ENCODE results near the gene TBX4.
"Not testable (repeated sequence)": the region's sequence is repeated elsewhere in the genome, so short reads cannot be mapped to it uniquely, and the experiment has no call there.

TBX4 gene

GRCh38 chr17:61491981-61492380 is 39.8 kb downstream of the TBX4 start:
- no peaks in the 10 kb centered on the region for H3K9me3 ChIP-seq (ENCODE audit: insufficient read depth, low read depth, low read length)

GRCh38 chr17:61492759-61493526 is 40.7 kb downstream of the TBX4 start:
- no peaks in the 10 kb centered on the region for H3K9me3 ChIP-seq (ENCODE audit: insufficient read depth, low read depth, low read length)
- peak overlapping the region; percentile 74 for H2AFZ ChIP-seq (ENCODE audit: low read length)
- no peaks in the 10 kb centered on the region for H3K36me3 ChIP-seq (ENCODE audit: insufficient read depth, low read length)
- H3F3A ChIP-seq (ENCODE audit: low read depth), result no peaks in the 10 kb centered on the region
- H4K20me1 ChIP-seq (ENCODE audit: insufficient read depth, low read length, poor library complexity, severe bottlenecking), result no peaks in the 10 kb centered on the region
- H3K9ac ChIP-seq (ENCODE audit: low read depth, low read length, poor library complexity, severe bottlenecking), result no peak overlapping the region
- no peak overlapping the region for H3K4me3 ChIP-seq (ENCODE audit: low read length, poor library complexity, severe bottlenecking)
- H3K4me2 ChIP-seq (ENCODE audit: low read depth, low read length, poor library complexity, severe bottlenecking), result peak overlapping the region; percentile 8
- no peaks in the 10 kb centered on the region for H3K9me2 ChIP-seq (replicated peaks; ENCODE audit: low read depth, low read length)
- H3K79me2 ChIP-seq (ENCODE audit: insufficient read depth, low read length), result no peaks in the 10 kb centered on the region
- peaks cover 8% of the 10 kb centered on the region for H3K4me1 ChIP-seq (ENCODE audit: insufficient read depth, low read length, poor library complexity, severe bottlenecking)
- no peaks in the 10 kb centered on the region for H3K27me3 ChIP-seq (ENCODE audit: insufficient read depth, low read length, poor library complexity, severe bottlenecking)
- TF ChIP-seq, protein P1, sequence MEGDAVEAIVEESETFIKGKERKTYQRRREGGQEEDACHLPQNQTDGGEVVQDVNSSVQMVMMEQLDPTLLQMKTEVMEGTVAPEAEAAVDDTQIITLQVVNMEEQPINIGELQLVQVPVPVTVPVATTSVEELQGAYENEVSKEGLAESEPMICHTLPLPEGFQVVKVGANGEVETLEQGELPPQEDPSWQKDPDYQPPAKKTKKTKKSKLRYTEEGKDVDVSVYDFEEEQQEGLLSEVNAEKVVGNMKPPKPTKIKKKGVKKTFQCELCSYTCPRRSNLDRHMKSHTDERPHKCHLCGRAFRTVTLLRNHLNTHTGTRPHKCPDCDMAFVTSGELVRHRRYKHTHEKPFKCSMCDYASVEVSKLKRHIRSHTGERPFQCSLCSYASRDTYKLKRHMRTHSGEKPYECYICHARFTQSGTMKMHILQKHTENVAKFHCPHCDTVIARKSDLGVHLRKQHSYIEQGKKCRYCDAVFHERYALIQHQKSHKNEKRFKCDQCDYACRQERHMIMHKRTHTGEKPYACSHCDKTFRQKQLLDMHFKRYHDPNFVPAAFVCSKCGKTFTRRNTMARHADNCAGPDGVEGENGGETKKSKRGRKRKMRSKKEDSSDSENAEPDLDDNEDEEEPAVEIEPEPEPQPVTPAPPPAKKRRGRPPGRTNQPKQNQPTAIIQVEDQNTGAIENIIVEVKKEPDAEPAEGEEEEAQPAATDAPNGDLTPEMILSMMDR (conservative IDR thresholded peaks at IDR 0.05; ENCODE audit: low read length), result no peak
- TF ChIP-seq EZH2phosphoT487 (IDR thresholded peaks at IDR 0.05; ENCODE audit: borderline replicate concordance), result no peak

More at GRCh38 chr17:61491981-61492380, 39.8 kb downstream of the TBX4 start:
- Histone ChIP-seq H2AFZ (ENCODE audit: low read length) (no peak overlapping the region), H3K9me2 (replicated peaks; ENCODE audit: low read depth, low read length) (no peaks in the 10 kb centered on the region), H3F3A (ENCODE audit: low read depth) (no peaks in the 10 kb centered on the region), H3K36me3 (ENCODE audit: insufficient read depth, low read length) (no peaks in the 10 kb centered on the region), H3K4me2 (ENCODE audit: low read depth, low read length, poor library complexity, severe bottlenecking) (no peak overlapping the region), H3K27me3 (ENCODE audit: insufficient read depth, low read length, poor library complexity, severe bottlenecking) (no peaks in the 10 kb centered on the region), H3K4me1 (ENCODE audit: insufficient read depth, low read length, poor library complexity, severe bottlenecking) (peaks cover 8% of the 10 kb centered on the region), H3K4me3 (ENCODE audit: low read length, poor library complexity, severe bottlenecking) (no peak overlapping the region), H3K79me2 (ENCODE audit: insufficient read depth, low read length) (no peaks in the 10 kb centered on the region), H3K9ac (ENCODE audit: low read depth, low read length, poor library complexity, severe bottlenecking) (no peak overlapping the region), H4K20me1 (ENCODE audit: insufficient read depth, low read length, poor library complexity, severe bottlenecking) (no peaks in the 10 kb centered on the region)
- no peak for TF ChIP-seq EZH2phosphoT487 (IDR thresholded peaks at IDR 0.05; ENCODE audit: borderline replicate concordance)
- TF ChIP-seq, protein P1 (conservative IDR thresholded peaks at IDR 0.05; ENCODE audit: low read length), result no peak

- H3K36me3 ChIP-seq (ENCODE audit: insufficient read depth, low read length); H3K27me3 ChIP-seq (ENCODE audit: insufficient read depth, low read length, poor library complexity, severe bottlenecking); H3K9me2 ChIP-seq (replicated peaks; ENCODE audit: low read depth, low read length); H3K9me3 ChIP-seq (ENCODE audit: insufficient read depth, low read depth, low read length); H2AFZ ChIP-seq (ENCODE audit: low read length); H3K79me2 ChIP-seq (ENCODE audit: insufficient read depth, low read length); H3K4me3 ChIP-seq (ENCODE audit: low read length, poor library complexity, severe bottlenecking); H3K4me2 ChIP-seq (ENCODE audit: low read depth, low read length, poor library complexity, severe bottlenecking); H4K20me1 ChIP-seq (ENCODE audit: insufficient read depth, low read length, poor library complexity, severe bottlenecking); H3K9ac ChIP-seq (ENCODE audit: low read depth, low read length, poor library complexity, severe bottlenecking); H3F3A ChIP-seq (ENCODE audit: low read depth); H3K4me1 ChIP-seq (ENCODE audit: insufficient read depth, low read length, poor library complexity, severe bottlenecking): not testable (repeated sequence)
These were observed 41.7 kb downstream of the TBX4 start for GRCh38 chr17:61493830-61494324.
